ENCODE measurements around the gene SPSB3.

SPSB3 gene

GRCh38 chr16:1777375-1778199, 4.8 kb downstream of the SPSB3 start:
- TF ChIP-seq REST (IDR thresholded peaks at IDR 0.05; ENCODE audit: insufficient read depth in 1 of 2, low read depth in 2 of 2, low read length in 2 of 2), result no peak
- no peak for TF ChIP-seq TAF1 (IDR thresholded peaks at IDR 0.05; ENCODE audit: borderline replicate concordance, insufficient read depth, low read length)
- no peak for TF ChIP-seq FOXP2 (optimal IDR thresholded peaks at IDR 0.05; ENCODE audit: borderline replicate concordance, extremely low read depth, extremely low read length, insufficient read depth)
- no peak for TF ChIP-seq SIN3A (IDR thresholded peaks at IDR 0.05; ENCODE audit: borderline replicate concordance, insufficient read depth, low read length)
- no peak; the same call in 1 of the 2 replicates for TF ChIP-seq POLR2AphosphoS5 (IDR thresholded peaks at IDR 0.05; ENCODE audit: low read depth, low read length)

GRCh38 chr16:1776991-1777374, 5.4 kb downstream of the SPSB3 start:
- TF ChIP-seq FOXP2 (optimal IDR thresholded peaks at IDR 0.05; ENCODE audit: borderline replicate concordance, extremely low read depth, extremely low read length, insufficient read depth), result no peak
- TF ChIP-seq REST (IDR thresholded peaks at IDR 0.05; ENCODE audit: insufficient read depth in 1 of 2, low read depth in 2 of 2, low read length in 2 of 2), result no peak
- TF ChIP-seq POLR2AphosphoS5 (IDR thresholded peaks at IDR 0.05; ENCODE audit: low read depth, low read length), result peak; percentile 16; the same call in 1 of the 2 replicates
- no peak for TF ChIP-seq SIN3A (IDR thresholded peaks at IDR 0.05; ENCODE audit: borderline replicate concordance, insufficient read depth, low read length)

GRCh38 chr16:1776672-1776955, 5.8 kb downstream of the SPSB3 start:
- TF ChIP-seq POLR2AphosphoS5 (IDR thresholded peaks at IDR 0.05; ENCODE audit: low read depth, low read length), result no peak
- no peak for TF ChIP-seq REST (IDR thresholded peaks at IDR 0.05; ENCODE audit: insufficient read depth in 1 of 2, low read depth in 2 of 2, low read length in 2 of 2)
- TF ChIP-seq TAF1 (IDR thresholded peaks at IDR 0.05; ENCODE audit: borderline replicate concordance, insufficient read depth, low read length), result no peak
- no peak for TF ChIP-seq SIN3A (IDR thresholded peaks at IDR 0.05; ENCODE audit: borderline replicate concordance, insufficient read depth, low read length)
- TF ChIP-seq FOXP2 (optimal IDR thresholded peaks at IDR 0.05; ENCODE audit: borderline replicate concordance, extremely low read depth, extremely low read length, insufficient read depth), result no peak

- TF ChIP-seq POLR2AphosphoS5 (IDR thresholded peaks at IDR 0.05; ENCODE audit: low read depth, low read length) (no peak), SIN3A (IDR thresholded peaks at IDR 0.05; ENCODE audit: borderline replicate concordance, insufficient read depth, low read length) (no peak), FOXP2 (optimal IDR thresholded peaks at IDR 0.05; ENCODE audit: borderline replicate concordance, extremely low read depth, extremely low read length, insufficient read depth) (no peak), REST (IDR thresholded peaks at IDR 0.05; ENCODE audit: insufficient read depth in 1 of 2, low read depth in 2 of 2, low read length in 2 of 2) (no peak), TAF1 (IDR thresholded peaks at IDR 0.05; ENCODE audit: borderline replicate concordance, insufficient read depth, low read length) (no peak)
Measured at GRCh38 chr16:1775846-1776671, 6.3 kb downstream of the SPSB3 start.
